PC-3 (cell line): ENCODE measurements around the gene LRRC31. TPM values are rescaled to one million over a fixed set of nuclear protein-coding genes. Genes with fewer than 3 reads are reported as not detected.

Experiments
- ATAC-seq: fragments of 200-7000 bp; cut with Tn5 transposase; 2 replicates; pipeline ENCODE4 v1.9.1; 2020; ENCODE audit warnings: mild to moderate bottlenecking, moderate library complexity
- BruUV-seq: library from RNA; stranded (reverse); fragments of 400-500 nt; replicated peaks from 2 replicates; lab custom pipeline; 2021; lab: Mats Ljungman, UMichigan
- CTCF ChIA-PET: fragments of 300-600 bp; sonication (Branson Sonifier 250); formaldehyde crosslinking; loops from one replicate; lab custom pipeline; 2022; ENCODE audit warnings: antibody characterized with exemption; lab: Charles Lee
- POLR2A ChIA-PET: fragments of 300-600 bp; sonication (Branson Sonifier 250); formaldehyde crosslinking; loops from one replicate; lab custom pipeline; 2022; ENCODE audit warnings: antibody characterized with exemption; ENCODE audit not compliant: unreplicated experiment; lab: Charles Lee
- DNase-seq: peaks from one replicate; pipeline ENCODE4 v3.0.0-alpha.2; 2015
- H2AFZ ChIP-seq: fragments of 300-600 bp; sonication (generic); 2 replicates; pipeline ENCODE4 v1.6.0; 2016; ENCODE audit warnings: antibody characterized with exemption, low read length
- H3F3A ChIP-seq: fragments of 300-600 bp; sonication (generic); one replicate; pipeline ENCODE4 v1.6.0; 2017; ENCODE audit warnings: antibody characterized with exemption, low read length, control low read depth, mild to moderate bottlenecking; ENCODE audit not compliant: unreplicated experiment
- H3K27ac ChIP-seq: fragments of 300-600 bp; sonication (generic); 2 replicates; pipeline ENCODE4 v1.5.1; 2016; ENCODE audit warnings: mild to moderate bottlenecking, low read length
- H3K27me3 ChIP-seq: fragments of 300-600 bp; sonication (generic); 2 replicates; pipeline ENCODE4 v1.6.1; 2016; ENCODE audit warnings: low read length, mixed read lengths
- H3K36me3 ChIP-seq: fragments of 300-600 bp; sonication (generic); 2 replicates; pipeline ENCODE4 v1.6.1; 2016; ENCODE audit warnings: low read depth, mixed run types, low read length, mixed read lengths
- H3K4me1 ChIP-seq: fragments of 300-600 bp; sonication (generic); 2 replicates; pipeline ENCODE4 v1.5.1; 2016; ENCODE audit warnings: low read length; ENCODE audit not compliant: insufficient read depth
- H3K4me2 ChIP-seq: fragments of 300-600 bp; sonication (generic); 2 replicates; pipeline ENCODE4 v1.6.0; 2016; ENCODE audit warnings: low read length
- H3K4me3 ChIP-seq: fragments of 300-600 bp; sonication (generic); 2 replicates; pipeline ENCODE4 v1.5.1; 2016; ENCODE audit warnings: mild to moderate bottlenecking, low read length, mixed read lengths
- H3K79me2 ChIP-seq: fragments of 300-600 bp; sonication (generic); 2 replicates; pipeline ENCODE4 v1.6.1; 2017; ENCODE audit warnings: low read length, mixed read lengths
- H3K9ac ChIP-seq: fragments of 300-600 bp; sonication (generic); 2 replicates; pipeline ENCODE4 v1.6.0; 2016; ENCODE audit warnings: mild to moderate bottlenecking, low read length
- H3K9me2 ChIP-seq: fragments of 300-600 bp; sonication (generic); replicated peaks from 2 replicates; pipeline ENCODE4 v1.6.1; 2016; ENCODE audit warnings: mixed run types, low read length, mixed read lengths
- H3K9me3 ChIP-seq: fragments of 300-600 bp; sonication (generic); 2 replicates; pipeline ENCODE4 v1.6.1; 2016; ENCODE audit warnings: low read length, mixed read lengths
- H4K20me1 ChIP-seq: fragments of 300-600 bp; sonication (generic); 2 replicates; pipeline ENCODE4 v1.6.1; 2016; ENCODE audit warnings: low read length, mixed read lengths
- CTCF ChIP-seq: fragments of 300-600 bp; sonication (generic); conservative IDR thresholded peaks from 2 replicates; pipeline ENCODE4 v1.5.1; 2017; ENCODE audit warnings: antibody characterized with exemption, low read depth, mild to moderate bottlenecking, low read length
- EZH2 ChIP-seq: fragments of 300-600 bp; sonication (generic); IDR thresholded peaks from one replicate; pipeline ENCODE4 v1.6.1; 2017; ENCODE audit warnings: antibody characterized with exemption, mild to moderate bottlenecking, low read length; ENCODE audit not compliant: unreplicated experiment
- EZH2phosphoT487 ChIP-seq: fragments of 300-600 bp; sonication (generic); IDR thresholded peaks from 2 replicates; pipeline ENCODE4 v1.6.1; 2018; ENCODE audit warnings: mild to moderate bottlenecking, antibody characterized with exemption, low read length, borderline replicate concordance
- intact Hi-C: fragments of 100-400 bp; cut with micrococcal nuclease; formaldehyde crosslinking; loops from 2 replicates; pipeline ENCODE4 v1.9.0; 2023
- total RNA-seq: library from RNA; depleted of rRNA; stranded (reverse); fragments of >200 nt; gene quantifications from 2 replicates; pipeline ENCODE4 v1.2.3, GENCODE V29; 2014

Gene LRRC31
- total RNA-seq, 1 experiment from 2014 or later = 0.04 TPM

GRCh38 chr3:169812332-169813235, 57.2 kb downstream of the LRRC31 start, which contains the start of the genes LRRC34 and LRRIQ4:
Gene LRRC34, minus strand, starts transcription at chr3:169812904. Its CDS starts 356 bp downstream, at chr3:169812548.
Gene LRRIQ4, plus strand, starts transcription at chr3:169812870. Its CDS starts 9,052 bp downstream, at chr3:169821922.
- POLR2A ChIA-PET = interaction anchor here (0.6 kb wide), 1 partner anchor 143 kb away, joined by 3 read pairs; no protein-coding TSS in a partner anchor
- no peak for TF ChIP-seq CTCF
- no peak for TF ChIP-seq EZH2
- TF ChIP-seq EZH2phosphoT487 = no peak
- Histone ChIP-seq H3K9me3 (no peaks in the 10 kb centered on the region), H3K4me1 (peaks cover 15% of the 10 kb centered on the region; the same call in 1 of the 2 replicates), H3K27me3 (no peaks in the 10 kb centered on the region), H3K9me2 (no peaks in the 10 kb centered on the region), H3K36me3 (no peaks in the 10 kb centered on the region), H3K9ac (peak within 1 kb of the TSS; percentile 67), H3K4me2 (peak within 1 kb of the TSS; percentile 95), H4K20me1 (no peaks in the 10 kb centered on the region), H3K27ac (peak within 1 kb of the TSS; percentile 10; the same call in 1 of the 2 replicates), H2AFZ (peak within 1 kb of the TSS; percentile 85), H3K79me2 (no peaks in the 10 kb centered on the region), H3K4me3 (peak within 1 kb of the TSS; percentile 75), H3F3A (no peaks in the 10 kb centered on the region)
- DNase-seq = peak; percentile 67
- ATAC-seq = peak; percentile 79
- CTCF ChIA-PET = no interaction called here
- no TSS peak for BruUV-seq
- intact Hi-C loops = loop anchor here (5.0 kb wide), 1 partner anchor 40 kb away; the partner anchor contains the start of gene MYNN

- Histone ChIP-seq H3K9me2 (no peaks in the 10 kb centered on the region), H3K4me3 (peak overlapping the region; percentile 75), H3K4me2 (peak overlapping the region; percentile 95), H3K9ac (peak overlapping the region; percentile 67), H3K36me3 (no peaks in the 10 kb centered on the region), H3K4me1 (peaks cover 15% of the 10 kb centered on the region; the same call in 1 of the 2 replicates), H3F3A (no peaks in the 10 kb centered on the region), H2AFZ (peak overlapping the region; percentile 85), H3K9me3 (no peaks in the 10 kb centered on the region), H3K27ac (peak overlapping the region; percentile 10; the same call in 1 of the 2 replicates), H4K20me1 (no peaks in the 10 kb centered on the region), H3K27me3 (no peaks in the 10 kb centered on the region), H3K79me2 (no peaks in the 10 kb centered on the region)
- ATAC-seq = peak; percentile 67
- no TSS peak for BruUV-seq
- TF ChIP-seq EZH2phosphoT487 (no peak), CTCF (no peak), EZH2 (no peak)
- POLR2A ChIA-PET = no interaction called here
- DNase-seq = peak; percentile 72
- intact Hi-C loops = loop anchor here (5.0 kb wide), 1 partner anchor 39 kb away; the partner anchor contains the start of gene MYNN
- CTCF ChIA-PET = no interaction called here
Measured at GRCh38 chr3:169811631-169812331, 58.0 kb downstream of the LRRC31 start.
